Measurements from ENCODE around the gene RAD51D. TPM values are rescaled to one million over a fixed set of nuclear protein-coding genes. Genes with fewer than 3 reads are reported as not detected.

RAD51D gene
- polyA plus RNA-seq, 1 of the 3 experiments (the other 2 are of a cell fraction): 11.6 TPM

DNA sequence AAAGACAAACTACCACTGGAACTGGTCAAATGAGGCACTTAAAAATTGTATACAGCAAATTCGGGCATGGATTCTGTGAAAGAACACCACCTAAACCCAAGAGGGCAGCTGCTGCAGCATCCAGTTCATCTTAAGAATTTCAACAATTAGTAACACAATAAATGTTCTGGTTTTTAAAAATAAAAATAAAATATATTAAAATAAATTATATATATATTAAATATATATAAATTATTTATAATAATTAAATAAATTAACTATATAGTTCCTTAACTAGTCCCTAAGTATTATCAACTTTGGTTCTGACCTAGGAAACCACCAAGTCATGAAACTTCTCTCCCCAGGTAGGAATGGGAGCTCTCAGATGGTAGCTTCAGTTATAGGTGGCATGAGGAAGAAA, 42.8 kb downstream of the RAD51D start:
- CTCF ChIA-PET: interaction anchor here (1.3 kb wide), 1 partner anchor 13 kb away, joined by 3 read pairs; no protein-coding TSS in a partner anchor
- peaks cover 66% of the 10 kb centered on the region for H3K79me2 ChIP-seq (ENCODE audit: insufficient read depth)
- H3K4me3 ChIP-seq (ENCODE audit: low read depth in 2 of 2, low read length in 1 of 2): no peak overlapping the region

More for the DNA sequence above, 42.8 kb downstream of the RAD51D start:
- Histone ChIP-seq H2AFZ (ENCODE audit: low read depth) (no peak overlapping the region), H3K36me3 (replicated peaks in 1 of 2; ENCODE audit: control insufficient read depth in 1 of 2, insufficient read depth in 2 of 2, low read length in 1 of 2) (peaks cover 0 to 4% of the 10 kb centered on the region in 2 experiments), H4K20me1 (ENCODE audit: insufficient read depth) (peaks cover 4% of the 10 kb centered on the region), H3K4me2 (no peak overlapping the region), H3F3A (replicated peaks; ENCODE audit: insufficient read depth) (peaks cover 5% of the 10 kb centered on the region), H3K27ac (ENCODE audit: low read depth in 2 of 2, low read length in 1 of 2) (no peak overlapping the region), H3K4me1 (ENCODE audit: control insufficient read depth in 1 of 2, insufficient read depth in 2 of 2, low read depth in 1 of 2, low read length in 1 of 2) (peaks cover under 1 to 4% of the 10 kb centered on the region in 2 experiments; a peak in 3 of 4 replicates), H3K9me3 (no peaks in the 10 kb centered on the region), H3K9ac (no peak overlapping the region), H3K9me2 (no peaks in the 10 kb centered on the region), H3K27me3 (ENCODE audit: insufficient read depth) (no peaks in the 10 kb centered on the region)
- WGBS (ENCODE audit: low lambda C conversion rate): 100% methylated on average over 1 of the region's 1 CpG
- no peak for TF ChIP-seq NFIC (IDR thresholded peaks at IDR 0.05; ENCODE audit: borderline replicate concordance)
- no peak for TF ChIP-seq EP300 (IDR thresholded peaks at IDR 0.05; ENCODE audit: borderline replicate concordance in 1 of 2, low read depth in 1 of 2, low read length in 1 of 2)
- TF ChIP-seq POLR2AphosphoS5 (IDR thresholded peaks at IDR 0.05; ENCODE audit: low read depth, low read length): no peak
- TF ChIP-seq, protein P1, sequence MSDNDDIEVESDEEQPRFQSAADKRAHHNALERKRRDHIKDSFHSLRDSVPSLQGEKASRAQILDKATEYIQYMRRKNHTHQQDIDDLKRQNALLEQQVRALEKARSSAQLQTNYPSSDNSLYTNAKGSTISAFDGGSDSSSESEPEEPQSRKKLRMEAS (IDR thresholded peaks at IDR 0.05; ENCODE audit: low read depth): no peak
- TF ChIP-seq, protein P2, sequence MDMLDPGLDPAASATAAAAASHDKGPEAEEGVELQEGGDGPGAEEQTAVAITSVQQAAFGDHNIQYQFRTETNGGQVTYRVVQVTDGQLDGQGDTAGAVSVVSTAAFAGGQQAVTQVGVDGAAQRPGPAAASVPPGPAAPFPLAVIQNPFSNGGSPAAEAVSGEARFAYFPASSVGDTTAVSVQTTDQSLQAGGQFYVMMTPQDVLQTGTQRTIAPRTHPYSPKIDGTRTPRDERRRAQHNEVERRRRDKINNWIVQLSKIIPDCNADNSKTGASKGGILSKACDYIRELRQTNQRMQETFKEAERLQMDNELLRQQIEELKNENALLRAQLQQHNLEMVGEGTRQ (IDR thresholded peaks at IDR 0.05; ENCODE audit: borderline replicate concordance, low read depth, low read length): no peak
- TF ChIP-seq YY1 (IDR thresholded peaks at IDR 0.05; ENCODE audit: low read depth): no peak
- TF ChIP-seq GABPA (IDR thresholded peaks at IDR 0.05; ENCODE audit: low read depth): no peak
- no peak for TF ChIP-seq FOXM1 (IDR thresholded peaks at IDR 0.05; ENCODE audit: low read depth)
- TF ChIP-seq FOSL2 (IDR thresholded peaks at IDR 0.05; ENCODE audit: borderline replicate concordance, low read depth): no peak
- TF ChIP-seq RAD21 (IDR thresholded peaks at IDR 0.05; ENCODE audit: low read length): no peak
- no peak for TF ChIP-seq TCF12 (IDR thresholded peaks at IDR 0.05)
- TF ChIP-seq, protein P3, sequence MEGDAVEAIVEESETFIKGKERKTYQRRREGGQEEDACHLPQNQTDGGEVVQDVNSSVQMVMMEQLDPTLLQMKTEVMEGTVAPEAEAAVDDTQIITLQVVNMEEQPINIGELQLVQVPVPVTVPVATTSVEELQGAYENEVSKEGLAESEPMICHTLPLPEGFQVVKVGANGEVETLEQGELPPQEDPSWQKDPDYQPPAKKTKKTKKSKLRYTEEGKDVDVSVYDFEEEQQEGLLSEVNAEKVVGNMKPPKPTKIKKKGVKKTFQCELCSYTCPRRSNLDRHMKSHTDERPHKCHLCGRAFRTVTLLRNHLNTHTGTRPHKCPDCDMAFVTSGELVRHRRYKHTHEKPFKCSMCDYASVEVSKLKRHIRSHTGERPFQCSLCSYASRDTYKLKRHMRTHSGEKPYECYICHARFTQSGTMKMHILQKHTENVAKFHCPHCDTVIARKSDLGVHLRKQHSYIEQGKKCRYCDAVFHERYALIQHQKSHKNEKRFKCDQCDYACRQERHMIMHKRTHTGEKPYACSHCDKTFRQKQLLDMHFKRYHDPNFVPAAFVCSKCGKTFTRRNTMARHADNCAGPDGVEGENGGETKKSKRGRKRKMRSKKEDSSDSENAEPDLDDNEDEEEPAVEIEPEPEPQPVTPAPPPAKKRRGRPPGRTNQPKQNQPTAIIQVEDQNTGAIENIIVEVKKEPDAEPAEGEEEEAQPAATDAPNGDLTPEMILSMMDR (IDR thresholded peaks at IDR 0.05): no peak
- TF ChIP-seq, protein P4, sequence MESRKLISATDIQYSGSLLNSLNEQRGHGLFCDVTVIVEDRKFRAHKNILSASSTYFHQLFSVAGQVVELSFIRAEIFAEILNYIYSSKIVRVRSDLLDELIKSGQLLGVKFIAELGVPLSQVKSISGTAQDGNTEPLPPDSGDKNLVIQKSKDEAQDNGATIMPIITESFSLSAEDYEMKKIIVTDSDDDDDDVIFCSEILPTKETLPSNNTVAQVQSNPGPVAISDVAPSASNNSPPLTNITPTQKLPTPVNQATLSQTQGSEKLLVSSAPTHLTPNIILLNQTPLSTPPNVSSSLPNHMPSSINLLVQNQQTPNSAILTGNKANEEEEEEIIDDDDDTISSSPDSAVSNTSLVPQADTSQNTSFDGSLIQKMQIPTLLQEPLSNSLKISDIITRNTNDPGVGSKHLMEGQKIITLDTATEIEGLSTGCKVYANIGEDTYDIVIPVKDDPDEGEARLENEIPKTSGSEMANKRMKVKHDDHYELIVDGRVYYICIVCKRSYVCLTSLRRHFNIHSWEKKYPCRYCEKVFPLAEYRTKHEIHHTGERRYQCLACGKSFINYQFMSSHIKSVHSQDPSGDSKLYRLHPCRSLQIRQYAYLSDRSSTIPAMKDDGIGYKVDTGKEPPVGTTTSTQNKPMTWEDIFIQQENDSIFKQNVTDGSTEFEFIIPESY (IDR thresholded peaks at IDR 0.05; ENCODE audit: borderline replicate concordance, low read depth): no peak
- no peak for TF ChIP-seq JUND (IDR thresholded peaks at IDR 0.05)
- TF ChIP-seq RFX5 (IDR thresholded peaks at IDR 0.05; ENCODE audit: low read length): no peak
- TF ChIP-seq ELF1 (IDR thresholded peaks at IDR 0.05): no peak
- no peak for TF ChIP-seq GATA2 (CRISPR knock-in tag; IDR thresholded peaks at IDR 0.05)
- POLR2A ChIA-PET: no interaction called here
- DNase-seq: no peak
